Nephron (organoid): Measurements from ENCODE around the gene SYCP2.

ENCODE experiments used
- H3K27ac Mint-ChIP-seq, 3 experiments: 2 replicates each; pipeline ENCODE4 v1.8.0; 2020; ENCODE audit warnings: mixed read lengths in 3 of 3, mild to moderate bottlenecking in 2 of 3, moderate library complexity in 1 of 3
- H3K27me3 Mint-ChIP-seq: 2 replicates; pipeline ENCODE4 v1.8.0; 2021; ENCODE audit warnings: low read depth, mild to moderate bottlenecking, moderate library complexity, mixed read lengths
- H3K36me3 Mint-ChIP-seq: 2 replicates; pipeline ENCODE4 v1.8.0; 2020; ENCODE audit warnings: low read depth, mixed read lengths
- H3K4me1 Mint-ChIP-seq: 2 replicates; pipeline ENCODE4 v1.8.0; 2020; ENCODE audit warnings: mixed read lengths
- H3K4me3 Mint-ChIP-seq, 3 experiments: 2 replicates each; pipeline ENCODE4 v1.8.0; 2020; ENCODE audit warnings: mild to moderate bottlenecking in 3 of 3, mixed read lengths in 3 of 3, moderate library complexity in 2 of 3
- H3K9me3 Mint-ChIP-seq: 2 replicates; pipeline ENCODE4 v1.8.0; 2020; ENCODE audit warnings: mixed read lengths
- TF ChIP-seq, protein P1 (sequence below), 3 experiments: fragments of 200-600 bp; sonication (generic); IDR thresholded peaks; one replicate each; pipeline ENCODE4 v1.5.0; 2021; ENCODE audit warnings: antibody characterized with exemption in 3 of 3; ENCODE audit not compliant: unreplicated experiment in 3 of 3

Gene SYCP2, protein sequence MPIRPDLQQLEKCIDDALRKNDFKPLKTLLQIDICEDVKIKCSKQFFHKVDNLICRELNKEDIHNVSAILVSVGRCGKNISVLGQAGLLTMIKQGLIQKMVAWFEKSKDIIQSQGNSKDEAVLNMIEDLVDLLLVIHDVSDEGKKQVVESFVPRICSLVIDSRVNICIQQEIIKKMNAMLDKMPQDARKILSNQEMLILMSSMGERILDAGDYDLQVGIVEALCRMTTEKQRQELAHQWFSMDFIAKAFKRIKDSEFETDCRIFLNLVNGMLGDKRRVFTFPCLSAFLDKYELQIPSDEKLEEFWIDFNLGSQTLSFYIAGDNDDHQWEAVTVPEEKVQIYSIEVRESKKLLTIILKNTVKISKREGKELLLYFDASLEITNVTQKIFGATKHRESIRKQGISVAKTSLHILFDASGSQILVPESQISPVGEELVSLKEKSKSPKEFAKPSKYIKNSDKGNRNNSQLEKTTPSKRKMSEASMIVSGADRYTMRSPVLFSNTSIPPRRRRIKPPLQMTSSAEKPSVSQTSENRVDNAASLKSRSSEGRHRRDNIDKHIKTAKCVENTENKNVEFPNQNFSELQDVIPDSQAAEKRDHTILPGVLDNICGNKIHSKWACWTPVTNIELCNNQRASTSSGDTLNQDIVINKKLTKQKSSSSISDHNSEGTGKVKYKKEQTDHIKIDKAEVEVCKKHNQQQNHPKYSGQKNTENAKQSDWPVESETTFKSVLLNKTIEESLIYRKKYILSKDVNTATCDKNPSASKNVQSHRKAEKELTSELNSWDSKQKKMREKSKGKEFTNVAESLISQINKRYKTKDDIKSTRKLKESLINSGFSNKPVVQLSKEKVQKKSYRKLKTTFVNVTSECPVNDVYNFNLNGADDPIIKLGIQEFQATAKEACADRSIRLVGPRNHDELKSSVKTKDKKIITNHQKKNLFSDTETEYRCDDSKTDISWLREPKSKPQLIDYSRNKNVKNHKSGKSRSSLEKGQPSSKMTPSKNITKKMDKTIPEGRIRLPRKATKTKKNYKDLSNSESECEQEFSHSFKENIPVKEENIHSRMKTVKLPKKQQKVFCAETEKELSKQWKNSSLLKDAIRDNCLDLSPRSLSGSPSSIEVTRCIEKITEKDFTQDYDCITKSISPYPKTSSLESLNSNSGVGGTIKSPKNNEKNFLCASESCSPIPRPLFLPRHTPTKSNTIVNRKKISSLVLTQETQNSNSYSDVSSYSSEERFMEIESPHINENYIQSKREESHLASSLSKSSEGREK (N-terminal part only)

DNA sequence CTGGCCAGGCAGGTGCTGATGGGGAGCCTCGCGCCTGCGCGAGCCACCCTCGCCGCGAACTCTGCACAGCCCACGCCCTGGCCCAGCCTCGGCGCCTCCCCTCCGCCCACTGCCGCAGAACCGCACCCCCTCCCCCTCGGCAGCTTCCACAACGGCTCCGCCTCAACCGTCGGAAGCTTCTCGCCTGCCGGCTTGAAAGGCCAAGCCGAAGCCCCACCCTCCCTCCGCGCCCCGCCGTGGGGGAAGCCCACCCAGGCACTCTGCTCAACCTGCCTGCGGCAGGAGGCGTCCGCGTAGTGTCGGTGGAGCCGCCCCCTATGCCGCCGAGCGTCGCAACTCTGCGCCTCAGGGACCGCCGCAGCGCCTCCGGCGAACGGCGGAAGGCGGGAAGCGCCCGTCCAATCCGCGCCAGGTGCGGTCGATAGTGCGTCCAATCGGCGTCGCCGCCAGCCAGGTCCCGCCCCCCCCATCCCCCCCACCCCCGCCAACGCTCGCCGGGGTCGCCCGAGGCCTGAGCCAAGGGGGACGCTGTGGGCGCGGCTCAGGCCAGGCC lies at the start of gene SYCP2:
SYCP2 (minus strand) TSS at position 342 of the 553 bp plus-strand sequence. CDS start 11,224 bp downstream, outside the sequence.
- Mint-ChIP-seq H3K4me3 (peak within 1 kb of the TSS; percentile 81 to 83 (median 83)), H3K27ac (no peak within 1 kb of the TSS), H3K27me3 (peaks cover 30% of the 10 kb centered on the region), H3K4me1 (peaks cover 21% of the 10 kb centered on the region), H3K36me3 (no peaks in the 10 kb centered on the region), H3K9me3 (no peaks in the 10 kb centered on the region)
- TF ChIP-seq, protein P1, sequence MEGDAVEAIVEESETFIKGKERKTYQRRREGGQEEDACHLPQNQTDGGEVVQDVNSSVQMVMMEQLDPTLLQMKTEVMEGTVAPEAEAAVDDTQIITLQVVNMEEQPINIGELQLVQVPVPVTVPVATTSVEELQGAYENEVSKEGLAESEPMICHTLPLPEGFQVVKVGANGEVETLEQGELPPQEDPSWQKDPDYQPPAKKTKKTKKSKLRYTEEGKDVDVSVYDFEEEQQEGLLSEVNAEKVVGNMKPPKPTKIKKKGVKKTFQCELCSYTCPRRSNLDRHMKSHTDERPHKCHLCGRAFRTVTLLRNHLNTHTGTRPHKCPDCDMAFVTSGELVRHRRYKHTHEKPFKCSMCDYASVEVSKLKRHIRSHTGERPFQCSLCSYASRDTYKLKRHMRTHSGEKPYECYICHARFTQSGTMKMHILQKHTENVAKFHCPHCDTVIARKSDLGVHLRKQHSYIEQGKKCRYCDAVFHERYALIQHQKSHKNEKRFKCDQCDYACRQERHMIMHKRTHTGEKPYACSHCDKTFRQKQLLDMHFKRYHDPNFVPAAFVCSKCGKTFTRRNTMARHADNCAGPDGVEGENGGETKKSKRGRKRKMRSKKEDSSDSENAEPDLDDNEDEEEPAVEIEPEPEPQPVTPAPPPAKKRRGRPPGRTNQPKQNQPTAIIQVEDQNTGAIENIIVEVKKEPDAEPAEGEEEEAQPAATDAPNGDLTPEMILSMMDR (IDR thresholded peaks at IDR 0.05; ENCODE audit: unreplicated experiment in 3 of 3): no peak

DNA sequence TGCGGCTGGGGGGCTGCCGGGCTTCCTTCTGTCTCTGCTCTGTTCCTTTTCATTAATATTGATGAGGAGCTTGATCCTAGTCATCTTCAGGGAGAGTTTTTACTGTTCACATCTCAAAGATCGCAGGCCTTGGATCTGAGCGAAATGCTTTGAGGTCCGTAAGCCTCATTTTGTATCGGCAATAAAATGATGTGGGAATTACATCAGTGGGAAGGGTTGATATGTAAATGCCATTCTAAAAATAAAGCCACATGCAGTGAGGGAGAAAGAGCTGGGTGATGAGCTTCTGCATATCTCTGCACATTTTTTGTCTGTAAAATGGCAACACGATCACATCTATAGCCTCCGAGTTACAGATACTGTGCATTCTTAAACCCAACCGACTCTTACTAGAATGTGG lies 49.6 kb upstream of the SYCP2 start:
- no peaks in the 10 kb centered on the region for H3K27me3 Mint-ChIP-seq
- H3K27ac Mint-ChIP-seq: no peak overlapping the region
- H3K4me3 Mint-ChIP-seq: no peak overlapping the region

DNA sequence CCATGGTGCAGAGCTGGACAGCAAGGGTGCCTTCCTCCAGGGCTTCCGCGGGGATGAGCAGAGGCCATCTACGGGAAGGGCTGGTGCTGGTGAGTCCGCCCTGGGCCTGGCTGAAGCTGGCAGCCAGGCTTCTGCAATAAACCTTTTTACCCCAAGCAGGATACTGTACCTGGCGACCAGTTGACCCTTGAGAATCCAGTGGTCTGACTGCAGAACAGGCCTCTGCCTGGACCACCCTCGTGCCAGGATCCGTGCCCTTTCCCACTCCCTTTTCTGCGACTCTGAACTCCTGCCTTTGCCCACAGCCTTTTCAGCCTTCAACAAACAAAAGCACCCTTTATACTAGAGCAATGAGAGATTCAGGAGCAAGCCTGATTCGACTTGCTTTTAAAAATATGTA lies 43.6 kb upstream of the SYCP2 start:
- peak overlapping the region in 1 of 3 experiments; percentile 90 for H3K27ac Mint-ChIP-seq
- TF ChIP-seq, protein P1 (IDR thresholded peaks at IDR 0.05; ENCODE audit: unreplicated experiment in 3 of 3): no peak
- no peak overlapping the region for H3K4me3 Mint-ChIP-seq
- peaks cover 5% of the 10 kb centered on the region for H3K9me3 Mint-ChIP-seq
- peaks cover 3% of the 10 kb centered on the region for H3K27me3 Mint-ChIP-seq
- H3K4me1 Mint-ChIP-seq: peaks cover 21% of the 10 kb centered on the region
- H3K36me3 Mint-ChIP-seq: no peaks in the 10 kb centered on the region

More for the DNA sequence above, 49.6 kb upstream of the SYCP2 start:
- TF ChIP-seq, protein P1 (IDR thresholded peaks at IDR 0.05; ENCODE audit: unreplicated experiment in 3 of 3): no peak
- Mint-ChIP-seq H3K9me3 (peaks cover 7% of the 10 kb centered on the region), H3K4me1 (no peaks in the 10 kb centered on the region), H3K36me3 (no peaks in the 10 kb centered on the region)

DNA sequence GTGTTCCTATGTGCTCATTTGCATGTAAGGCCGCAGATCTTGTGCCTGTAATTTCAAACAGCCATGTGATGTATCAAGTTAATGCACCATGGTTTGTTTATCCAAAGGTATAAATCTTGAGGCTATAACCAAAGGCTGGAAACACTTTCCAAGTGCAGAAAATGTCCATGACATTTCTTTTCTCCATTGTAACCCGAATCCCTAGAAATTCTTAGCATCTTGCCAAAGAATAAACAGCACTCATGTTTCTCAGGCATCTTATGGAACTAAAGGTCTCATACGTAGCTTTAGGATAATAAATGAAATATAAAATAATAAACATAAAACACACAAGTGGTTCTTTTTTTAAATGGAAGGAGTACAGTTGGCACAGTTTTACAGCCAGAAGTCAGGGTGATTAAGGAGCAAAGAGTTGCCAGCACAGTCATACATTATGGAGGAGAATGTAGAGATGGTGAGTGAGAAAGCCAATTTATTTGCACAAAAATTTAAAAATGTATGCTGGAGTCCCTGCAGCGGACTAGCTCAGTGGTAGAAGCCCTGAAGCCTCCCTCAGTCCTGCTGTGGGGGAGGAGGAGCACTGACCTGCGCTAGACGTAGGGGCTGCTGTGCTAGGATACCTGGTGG lies 42.8 kb upstream of the SYCP2 start:
- Mint-ChIP-seq H3K4me1 (peaks cover 21% of the 10 kb centered on the region), H3K27ac (peak overlapping the region; percentile 79 to 90 (median 84)), H3K4me3 (peak overlapping the region in 1 of 3 experiments; percentile 2), H3K9me3 (peaks cover 3% of the 10 kb centered on the region), H3K36me3 (no peaks in the 10 kb centered on the region), H3K27me3 (peaks cover 3% of the 10 kb centered on the region)
- TF ChIP-seq, protein P1 (IDR thresholded peaks at IDR 0.05; ENCODE audit: unreplicated experiment in 3 of 3): no peak
